Measurements from ENCODE around the gene PTPRO. TPM values are rescaled to one million over a fixed set of nuclear protein-coding genes. Genes with fewer than 3 reads are reported as not detected.

The PTPRO gene
- total RNA-seq, 2 donors from 2014 or later = 1.1 to 4.5 TPM

DNA sequence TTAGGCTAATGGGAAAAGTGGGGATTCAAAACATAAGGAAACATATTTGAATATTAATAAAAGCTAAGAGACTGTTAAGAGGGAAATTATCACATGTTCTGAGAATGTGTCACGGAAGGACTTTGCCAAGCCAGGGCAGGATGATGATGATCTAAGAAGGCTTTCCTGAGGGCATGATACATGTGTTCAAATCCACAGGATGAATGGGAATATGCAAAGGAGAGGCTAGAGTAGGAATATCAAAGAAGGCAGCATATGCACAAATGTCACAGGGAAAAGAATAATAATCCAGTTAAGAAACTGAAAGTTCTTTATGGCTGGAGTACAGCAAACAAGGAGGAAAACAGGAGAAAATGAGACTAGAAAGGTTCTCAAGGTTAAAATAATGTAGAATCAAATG lies 107.0 kb downstream of the PTPRO start:
- H3K4me1 Mint-ChIP-seq = no peaks in the 10 kb centered on the region
- no peak for ATAC-seq
- H3K36me3 Mint-ChIP-seq (ENCODE audit: low read depth) = no peaks in the 10 kb centered on the region
- H3K27me3 Mint-ChIP-seq = peaks cover 16% of the 10 kb centered on the region
- no peak overlapping the region for H3K4me3 Mint-ChIP-seq
- no peaks in the 10 kb centered on the region for H3K9me3 ChIP-seq (ENCODE audit: control insufficient read depth, low read length, poor library complexity, severe bottlenecking)
- H3K27ac Mint-ChIP-seq = no peak overlapping the region
- no peak for DNase-seq

DNA sequence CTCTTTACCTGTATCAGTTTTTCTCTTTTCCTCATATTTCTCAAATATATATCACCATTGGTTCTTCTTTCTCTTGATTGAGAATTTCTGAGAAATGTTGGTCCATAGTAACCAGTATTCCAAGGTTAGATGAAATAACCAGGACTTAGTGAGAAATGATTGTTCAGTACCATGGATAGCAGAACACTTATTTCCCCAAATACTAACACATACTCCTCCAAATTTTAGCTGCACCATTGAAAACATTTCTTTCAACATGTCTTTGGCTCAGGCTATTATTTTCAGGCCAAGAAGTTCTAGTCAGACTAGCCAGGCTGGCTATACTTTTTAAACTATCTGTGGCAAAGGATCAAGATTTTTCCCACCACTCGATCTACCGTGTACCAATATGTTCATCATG lies 113.3 kb downstream of the PTPRO start:
- no peaks in the 10 kb centered on the region for H3K4me1 Mint-ChIP-seq
- H3K9me3 ChIP-seq (ENCODE audit: control insufficient read depth, low read length, poor library complexity, severe bottlenecking) = no peaks in the 10 kb centered on the region
- H3K36me3 Mint-ChIP-seq (ENCODE audit: low read depth) = no peaks in the 10 kb centered on the region
- no peak for ATAC-seq
- no peak overlapping the region for H3K4me3 Mint-ChIP-seq
- peaks cover 21% of the 10 kb centered on the region for H3K27me3 Mint-ChIP-seq
- H3K27ac Mint-ChIP-seq = no peak overlapping the region
- DNase-seq = no peak

DNA sequence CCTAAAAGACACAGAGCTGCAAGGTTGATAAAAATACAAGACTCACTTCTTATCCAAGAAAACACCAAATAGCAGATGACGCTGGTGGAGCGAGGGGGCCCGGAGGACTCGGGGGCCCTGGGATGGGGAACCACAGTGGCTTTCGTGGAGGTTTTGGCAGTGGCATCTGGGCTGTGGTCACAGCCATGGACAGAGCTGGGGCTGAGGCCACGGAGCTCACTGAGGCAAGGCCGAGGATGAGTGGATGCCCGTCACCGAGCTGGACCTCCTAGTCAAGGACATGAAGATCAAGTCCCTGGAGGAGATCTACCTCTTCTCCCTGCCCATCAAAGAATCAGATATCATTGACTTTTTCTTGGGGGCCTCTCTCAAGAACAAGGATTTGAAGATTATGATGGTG lies 117.2 kb downstream of the PTPRO start:
- H3K27ac Mint-ChIP-seq = no peak overlapping the region

DNA sequence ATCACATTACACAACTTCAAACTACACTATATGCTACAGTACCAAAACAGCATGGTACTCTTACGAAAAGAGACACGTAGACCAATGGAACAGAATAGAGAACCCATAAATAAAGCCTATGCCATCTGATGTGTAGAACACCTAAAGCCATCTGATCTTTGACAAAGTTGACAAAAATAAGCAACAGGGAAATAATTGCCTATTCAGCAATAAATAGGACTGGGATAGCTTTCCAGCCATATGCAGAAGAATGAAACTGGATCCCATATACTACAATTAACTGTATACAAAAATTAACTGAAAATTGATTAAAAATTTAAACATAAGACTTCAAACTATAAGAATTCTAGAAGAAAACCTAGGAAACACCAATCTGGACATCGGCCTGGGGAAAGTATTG lies 120.7 kb downstream of the PTPRO start:
- H3K27me3 Mint-ChIP-seq = no peaks in the 10 kb centered on the region
- no peaks in the 10 kb centered on the region for H3K36me3 Mint-ChIP-seq (ENCODE audit: low read depth)
- H3K9me3 ChIP-seq (ENCODE audit: control insufficient read depth, low read length, poor library complexity, severe bottlenecking) = no peaks in the 10 kb centered on the region
- H3K4me3 Mint-ChIP-seq = no peak overlapping the region
- ATAC-seq = no peak
- H3K4me1 Mint-ChIP-seq = no peaks in the 10 kb centered on the region
- DNase-seq = no peak
- H3K27ac Mint-ChIP-seq = no peak overlapping the region

More for the DNA sequence above, 117.2 kb downstream of the PTPRO start:
- no peaks in the 10 kb centered on the region for H3K9me3 ChIP-seq (ENCODE audit: control insufficient read depth, low read length, poor library complexity, severe bottlenecking)
- Mint-ChIP-seq H3K36me3 (ENCODE audit: low read depth) (no peaks in the 10 kb centered on the region), H3K4me3 (no peak overlapping the region), H3K4me1 (no peaks in the 10 kb centered on the region), H3K27me3 (peaks cover 11% of the 10 kb centered on the region)
- no peak for DNase-seq
- no peak for ATAC-seq

DNA sequence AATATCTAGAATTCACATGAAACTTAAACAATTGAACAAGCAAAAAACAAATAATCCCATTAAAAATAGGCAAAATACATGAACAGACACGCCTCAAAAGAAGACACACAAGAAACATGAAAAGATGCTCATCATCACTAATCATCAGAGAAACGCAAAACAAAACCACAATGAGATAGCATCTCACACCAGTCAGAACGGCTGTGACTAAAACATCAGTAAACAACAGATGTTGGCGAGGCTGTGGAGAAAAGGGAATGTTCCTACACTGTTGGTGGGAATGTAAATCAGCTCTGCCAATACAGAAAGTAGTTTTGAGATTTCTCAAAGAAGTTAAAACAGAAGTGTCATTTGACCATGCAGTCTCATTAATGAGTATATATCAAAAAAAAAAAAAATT lies 121.3 kb downstream of the PTPRO start:
- no peak overlapping the region for H3K4me3 Mint-ChIP-seq
- no peak for ATAC-seq
- no peaks in the 10 kb centered on the region for H3K4me1 Mint-ChIP-seq
- H3K27ac Mint-ChIP-seq = no peak overlapping the region
- no peak for DNase-seq
- no peaks in the 10 kb centered on the region for H3K9me3 ChIP-seq (ENCODE audit: control insufficient read depth, low read length, poor library complexity, severe bottlenecking)
- no peaks in the 10 kb centered on the region for H3K36me3 Mint-ChIP-seq (ENCODE audit: low read depth)
- no peaks in the 10 kb centered on the region for H3K27me3 Mint-ChIP-seq

DNA sequence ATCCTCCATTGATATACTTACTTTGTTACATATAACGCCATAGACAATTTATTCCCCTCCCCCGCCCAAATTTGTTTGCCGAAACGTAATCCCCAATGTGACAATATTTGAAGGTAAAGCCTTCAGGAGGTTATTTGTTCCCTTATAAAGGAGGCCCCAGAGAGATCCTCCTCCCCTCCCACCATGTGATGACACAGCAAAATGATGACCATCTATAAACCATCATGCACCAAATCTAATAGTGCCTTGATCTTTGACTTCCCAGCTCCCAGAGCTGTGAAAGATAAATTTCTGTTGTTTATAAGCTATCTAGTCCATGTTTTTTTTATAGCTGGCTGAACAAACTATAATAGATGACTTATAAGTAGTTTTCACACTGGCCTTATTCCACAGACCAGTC lies 122.2 kb downstream of the PTPRO start:
- ATAC-seq = no peak
- Mint-ChIP-seq H3K4me3 (no peak overlapping the region), H3K36me3 (ENCODE audit: low read depth) (no peaks in the 10 kb centered on the region)

DNA sequence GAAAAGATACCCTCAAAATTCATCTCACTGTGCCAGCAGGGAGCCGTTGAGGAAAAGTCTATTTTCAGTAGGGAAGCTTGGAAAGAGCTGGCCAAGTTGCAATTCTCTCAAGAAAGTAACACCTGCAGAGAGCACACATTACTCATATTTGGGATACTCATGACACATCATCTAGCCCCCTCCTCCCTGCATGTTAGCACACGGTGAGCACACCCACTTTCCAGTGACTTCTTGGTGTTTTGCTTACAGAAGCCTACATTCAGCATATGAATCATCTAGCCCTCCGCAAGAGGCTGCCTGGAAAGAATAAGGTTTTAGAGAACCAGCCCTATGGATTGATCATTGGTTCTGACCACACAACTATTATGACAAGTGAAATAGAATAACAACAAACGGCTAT lies 124.5 kb downstream of the PTPRO start:
- Mint-ChIP-seq H3K27ac (no peak overlapping the region), H3K27me3 (no peaks in the 10 kb centered on the region), H3K4me1 (no peaks in the 10 kb centered on the region), H3K4me3 (no peak overlapping the region), H3K36me3 (ENCODE audit: low read depth) (no peaks in the 10 kb centered on the region)
- DNase-seq (no peak), ATAC-seq (no peak)
- H3K9me3 ChIP-seq (ENCODE audit: control insufficient read depth, low read length, poor library complexity, severe bottlenecking) = no peaks in the 10 kb centered on the region

More for the DNA sequence above, 122.2 kb downstream of the PTPRO start:
- H3K9me3 ChIP-seq (ENCODE audit: control insufficient read depth, low read length, poor library complexity, severe bottlenecking) = no peaks in the 10 kb centered on the region
- Mint-ChIP-seq H3K27ac (no peak overlapping the region), H3K27me3 (no peaks in the 10 kb centered on the region), H3K4me1 (no peaks in the 10 kb centered on the region)
- DNase-seq = no peak

DNA sequence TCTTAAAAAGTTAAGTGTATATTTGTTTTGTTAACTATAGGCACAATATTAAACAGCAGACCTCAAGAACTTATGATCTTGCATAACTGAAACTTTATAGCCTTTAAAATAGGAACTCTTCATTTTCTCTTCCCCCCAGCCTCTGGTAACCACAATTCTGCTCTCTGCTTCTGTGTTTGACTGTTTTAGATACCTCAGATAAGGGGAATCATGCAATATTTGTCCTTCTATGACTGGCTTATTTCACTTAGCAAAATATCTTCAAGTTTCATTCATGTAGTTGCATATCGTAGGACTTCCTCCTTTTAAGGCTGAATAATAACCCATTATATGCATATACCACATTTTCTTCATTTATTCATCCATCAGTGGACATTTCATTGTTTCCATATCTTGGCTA lies 131.3 kb downstream of the PTPRO start:
- no peaks in the 10 kb centered on the region for H3K9me3 ChIP-seq (ENCODE audit: control insufficient read depth, low read length, poor library complexity, severe bottlenecking)
- Mint-ChIP-seq H3K4me3 (no peak overlapping the region), H3K27ac (no peak overlapping the region), H3K4me1 (peaks cover 2% of the 10 kb centered on the region), H3K36me3 (ENCODE audit: low read depth) (no peaks in the 10 kb centered on the region), H3K27me3 (no peaks in the 10 kb centered on the region)
- ATAC-seq = no peak
- no peak for DNase-seq

DNA sequence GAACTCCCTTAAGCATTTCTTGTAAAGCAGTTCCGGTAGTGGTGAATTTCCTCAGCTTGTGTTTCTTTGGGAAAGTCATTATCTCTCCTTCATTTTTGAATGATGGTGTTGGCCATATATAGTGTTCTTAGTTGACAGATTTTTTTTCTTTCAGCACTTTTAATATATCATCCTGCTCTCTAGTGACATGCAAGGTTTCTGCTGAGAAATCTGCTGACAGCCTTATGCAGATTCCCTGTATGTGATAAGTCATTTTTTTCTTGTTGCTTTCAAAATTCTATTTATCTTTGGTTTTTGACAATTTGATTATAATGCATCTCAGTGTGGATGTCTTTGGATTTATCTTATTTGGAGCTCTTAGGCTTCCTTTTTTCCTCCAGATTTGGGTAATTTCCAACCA lies 135.7 kb downstream of the PTPRO start:
- peaks cover 2% of the 10 kb centered on the region for H3K4me1 Mint-ChIP-seq
- ATAC-seq (no peak), DNase-seq (no peak)
- no peaks in the 10 kb centered on the region for H3K36me3 Mint-ChIP-seq (ENCODE audit: low read depth)
- no peaks in the 10 kb centered on the region for H3K9me3 ChIP-seq (ENCODE audit: control insufficient read depth, low read length, poor library complexity, severe bottlenecking)
- no peak overlapping the region for H3K4me3 Mint-ChIP-seq
- H3K27ac Mint-ChIP-seq = no peak overlapping the region
- H3K27me3 Mint-ChIP-seq = no peaks in the 10 kb centered on the region

DNA sequence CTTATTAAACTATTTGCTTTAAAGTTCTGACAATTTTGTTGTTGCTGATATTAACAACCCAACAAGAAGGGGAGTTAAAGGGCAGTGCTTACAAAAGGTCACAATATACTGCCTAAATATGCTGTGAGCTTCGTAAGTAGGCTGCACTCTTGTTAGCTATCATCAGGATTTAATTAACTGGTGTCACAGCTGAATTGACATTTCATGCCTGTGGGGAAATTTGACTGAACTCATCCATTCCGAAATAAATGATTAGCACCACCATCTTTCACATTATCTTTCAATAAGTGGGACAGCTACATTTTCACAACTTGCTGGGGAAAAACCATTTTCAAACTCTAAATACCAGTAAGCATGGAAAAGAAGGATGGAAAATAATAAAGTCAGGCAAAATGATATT lies 146.6 kb downstream of the PTPRO start:
- no peaks in the 10 kb centered on the region for H3K4me1 Mint-ChIP-seq
- peaks cover 52% of the 10 kb centered on the region for H3K27me3 Mint-ChIP-seq
- no peak overlapping the region for H3K27ac Mint-ChIP-seq
- DNase-seq (no peak), ATAC-seq (no peak)
- H3K9me3 ChIP-seq (ENCODE audit: control insufficient read depth, low read length, poor library complexity, severe bottlenecking) = no peaks in the 10 kb centered on the region
- H3K4me3 Mint-ChIP-seq = no peak overlapping the region
- H3K36me3 Mint-ChIP-seq (ENCODE audit: low read depth) = peaks cover 2% of the 10 kb centered on the region

DNA sequence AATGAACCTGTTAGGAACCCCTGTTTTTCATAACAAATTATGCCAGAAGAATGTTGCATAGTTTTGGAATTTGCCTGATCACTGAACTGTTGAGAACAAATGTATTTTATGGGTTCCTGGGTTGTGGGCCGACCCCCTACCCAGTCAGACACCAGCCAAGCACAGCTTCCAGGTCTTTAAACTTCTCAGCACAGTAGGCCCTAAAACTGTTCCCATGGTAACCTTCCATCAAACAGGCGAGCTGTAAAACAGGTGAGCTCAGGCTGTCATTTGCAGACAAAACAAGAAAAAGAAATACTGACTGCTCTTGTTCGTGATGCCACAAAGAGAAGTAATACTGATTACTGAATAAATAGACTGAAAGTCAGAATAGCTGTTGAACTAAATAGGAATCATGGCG lies 147.0 kb downstream of the PTPRO start:
- H3K9me3 ChIP-seq (ENCODE audit: control insufficient read depth, low read length, poor library complexity, severe bottlenecking) = no peaks in the 10 kb centered on the region
- Mint-ChIP-seq H3K27ac (no peak overlapping the region), H3K4me1 (no peaks in the 10 kb centered on the region), H3K4me3 (no peak overlapping the region), H3K27me3 (peaks cover 52% of the 10 kb centered on the region), H3K36me3 (ENCODE audit: low read depth) (peaks cover 2% of the 10 kb centered on the region)
- ATAC-seq (no peak), DNase-seq (no peak)

DNA sequence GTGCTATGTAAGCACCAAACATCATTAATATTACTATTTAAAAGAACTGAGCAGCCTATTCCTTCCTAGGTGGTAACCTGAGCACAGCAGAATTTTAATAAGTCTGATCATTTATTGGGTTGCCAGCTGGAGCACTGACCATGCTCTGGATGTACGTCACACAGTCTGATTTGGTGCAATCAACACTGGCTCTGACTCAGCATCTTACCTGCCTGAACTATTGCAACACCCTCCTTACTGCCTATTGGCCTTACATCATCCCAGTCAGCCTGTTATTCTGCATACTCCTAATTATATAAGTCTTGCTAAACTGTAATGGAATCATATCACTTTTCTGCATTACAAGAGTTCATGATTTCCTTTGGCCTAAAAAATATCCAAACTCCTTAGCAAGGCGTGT lies 149.7 kb downstream of the PTPRO start:
- no peak overlapping the region for H3K4me3 Mint-ChIP-seq
- H3K27ac Mint-ChIP-seq = no peak overlapping the region
- DNase-seq = no peak

DNA sequence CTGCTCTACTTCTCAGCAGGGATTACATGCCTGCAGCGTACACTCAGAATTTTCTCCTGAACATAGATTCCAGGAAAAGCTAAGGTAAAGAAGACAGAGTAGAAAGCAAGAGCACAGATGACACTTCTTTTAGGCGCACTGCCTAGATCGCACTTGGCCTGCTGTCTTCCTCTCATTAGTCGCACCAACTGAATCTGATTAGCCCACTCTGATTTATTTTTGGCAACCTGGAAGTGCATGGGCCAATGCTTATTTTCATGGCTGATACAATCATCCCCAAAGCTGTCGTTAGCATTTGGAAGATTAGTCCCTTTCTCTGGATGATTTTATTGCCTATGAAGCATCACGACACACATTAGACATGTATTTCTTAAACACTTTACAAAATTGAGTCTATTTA lies 152.5 kb downstream of the PTPRO start:
- no peak for DNase-seq
- H3K36me3 Mint-ChIP-seq (ENCODE audit: low read depth) = no peaks in the 10 kb centered on the region
- no peak for ATAC-seq
- H3K27me3 Mint-ChIP-seq = peaks cover 22% of the 10 kb centered on the region
- H3K9me3 ChIP-seq (ENCODE audit: control insufficient read depth, low read length, poor library complexity, severe bottlenecking) = no peaks in the 10 kb centered on the region
- no peak overlapping the region for H3K27ac Mint-ChIP-seq
- no peaks in the 10 kb centered on the region for H3K4me1 Mint-ChIP-seq
- no peak overlapping the region for H3K4me3 Mint-ChIP-seq

More for the DNA sequence above, 149.7 kb downstream of the PTPRO start:
- no peaks in the 10 kb centered on the region for H3K9me3 ChIP-seq (ENCODE audit: control insufficient read depth, low read length, poor library complexity, severe bottlenecking)
- Mint-ChIP-seq H3K27me3 (peaks cover 40% of the 10 kb centered on the region), H3K4me1 (no peaks in the 10 kb centered on the region), H3K36me3 (ENCODE audit: low read depth) (no peaks in the 10 kb centered on the region)
- no peak for ATAC-seq

DNA sequence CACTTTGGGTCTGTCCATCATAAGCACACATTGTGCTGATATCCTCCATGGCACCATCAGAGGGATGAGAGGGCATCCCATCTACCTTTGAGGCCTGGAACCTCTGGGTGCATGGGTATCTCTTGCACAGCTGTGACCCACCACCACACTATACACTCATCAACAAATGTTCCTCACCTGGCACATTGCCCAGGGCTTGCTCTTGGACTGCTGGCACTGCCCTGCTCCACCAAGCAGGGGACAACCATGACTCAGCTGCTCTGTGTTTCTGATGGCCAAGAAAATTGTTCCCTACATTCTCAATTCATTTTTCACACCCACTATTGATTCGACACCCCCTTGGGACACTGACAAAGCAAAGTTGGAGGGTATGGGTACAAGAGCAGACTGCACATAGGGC lies 155.5 kb downstream of the PTPRO start:
- Mint-ChIP-seq H3K4me1 (no peaks in the 10 kb centered on the region), H3K36me3 (ENCODE audit: low read depth) (no peaks in the 10 kb centered on the region)
- no peak for ATAC-seq

DNA sequence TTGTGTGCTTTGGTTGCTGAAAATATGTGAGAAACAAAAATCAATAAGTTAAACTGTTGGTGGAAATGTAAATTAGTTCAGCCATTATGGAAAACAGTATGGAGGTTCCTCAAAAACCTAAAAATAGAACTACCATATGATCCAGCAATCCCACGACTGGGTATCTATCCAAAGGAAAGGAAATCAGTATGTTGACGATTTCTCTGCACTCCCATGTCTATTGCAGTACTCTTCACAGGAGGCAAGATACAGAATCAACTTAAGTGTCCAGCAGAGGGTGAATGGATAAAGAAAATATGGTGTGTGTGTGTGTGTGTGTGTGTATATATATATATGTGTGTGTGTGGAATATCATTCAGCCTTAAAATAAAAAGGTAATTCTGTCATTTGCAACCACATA lies 159.5 kb downstream of the PTPRO start:
- no peak for DNase-seq
- no peaks in the 10 kb centered on the region for H3K9me3 ChIP-seq (ENCODE audit: control insufficient read depth, low read length, poor library complexity, severe bottlenecking)
- Mint-ChIP-seq H3K36me3 (ENCODE audit: low read depth) (no peaks in the 10 kb centered on the region), H3K27ac (no peak overlapping the region), H3K27me3 (peaks cover 50% of the 10 kb centered on the region), H3K4me1 (no peaks in the 10 kb centered on the region), H3K4me3 (no peak overlapping the region)
- no peak for ATAC-seq

More for the DNA sequence above, 155.5 kb downstream of the PTPRO start:
- no peaks in the 10 kb centered on the region for H3K9me3 ChIP-seq (ENCODE audit: control insufficient read depth, low read length, poor library complexity, severe bottlenecking)
- no peak for DNase-seq
- no peak overlapping the region for H3K27ac Mint-ChIP-seq
- peaks cover 22% of the 10 kb centered on the region for H3K27me3 Mint-ChIP-seq
- H3K4me3 Mint-ChIP-seq = no peak overlapping the region
